Activated CD8-positive, alpha-beta T cell treated with anti-CD3 and anti-CD28 coated beads, Interleukin-2, amount 10 ng/mL, durations not matched to agents 7 days and 5 days (primary cell): ENCODE data around the gene DEK. TPM values are rescaled to one million over a fixed set of nuclear protein-coding genes. Genes with fewer than 3 reads are reported as not detected.
"Not testable (repeated sequence)": the region's sequence is repeated elsewhere in the genome, so short reads cannot be mapped to it uniquely, and the experiment has no call there.

Experiments
- ATAC-seq: fragments of 150-1000 bp; cut with Tn5 transposase; one replicate; pipeline ENCODE4 v1.10.0; 2021; ENCODE audit warnings: moderate library complexity
- CTCF ChIA-PET: fragments of 350-600 bp; sonication (Branson Sonifier 250); formaldehyde crosslinking; loops from one replicate; lab custom pipeline; 2021; ENCODE audit warnings: antibody characterized with exemption; lab: Charles Lee
- POLR2A ChIA-PET: fragments of 350-600 bp; sonication (Branson Sonifier 250); formaldehyde crosslinking; loops from one replicate; lab custom pipeline; 2021; ENCODE audit warnings: antibody characterized with exemption; lab: Charles Lee
- DNase-seq: peaks from one replicate; pipeline ENCODE4 v3.0.0-alpha.2; 2020
- H3K27ac Mint-ChIP-seq: one replicate; pipeline ENCODE4 v1.8.0; 2021; ENCODE audit warnings: mild to moderate bottlenecking, mixed read lengths
- H3K27me3 Mint-ChIP-seq: one replicate; pipeline ENCODE4 v1.8.0; 2021; ENCODE audit warnings: low read depth, mixed read lengths
- H3K36me3 Mint-ChIP-seq: one replicate; pipeline ENCODE4 v1.8.0; 2021; ENCODE audit warnings: low read depth, mixed read lengths
- H3K4me1 Mint-ChIP-seq: one replicate; pipeline ENCODE4 v1.8.0; 2021; ENCODE audit warnings: low read depth, mixed read lengths
- H3K4me3 Mint-ChIP-seq: one replicate; pipeline ENCODE4 v1.8.0; 2021; ENCODE audit warnings: mild to moderate bottlenecking, mixed read lengths
- H3K9me3 Mint-ChIP-seq: one replicate; pipeline ENCODE4 v1.8.0; 2022; ENCODE audit warnings: mixed read lengths; ENCODE audit not compliant: insufficient read depth
- total RNA-seq, 2 experiments: library from RNA; stranded (reverse); gene quantifications; one replicate each; pipeline ENCODE4 v1.2.3, GENCODE V29; 2021

DEK gene
- total RNA-seq, 2 experiments from 2014 or later = 251 to 255 TPM

DNA sequence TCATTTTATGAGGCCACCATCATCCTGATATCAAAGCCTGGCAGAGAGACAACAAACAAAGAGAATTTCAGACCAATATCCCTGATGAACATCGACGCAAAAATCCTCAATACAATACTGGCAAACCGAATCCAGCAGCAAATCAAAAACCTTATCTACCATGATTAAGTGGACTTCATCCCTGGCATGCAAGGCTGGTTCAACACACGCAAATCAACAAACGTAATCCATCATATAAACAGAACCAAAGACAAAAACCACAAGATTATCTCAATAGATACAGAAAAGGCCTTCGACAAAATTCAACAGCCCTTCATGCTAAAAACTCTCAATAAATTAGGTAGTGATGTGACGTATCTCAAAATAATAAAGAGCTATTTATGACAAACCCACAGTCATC lies 32.5 kb downstream of the DEK start:
- CTCF ChIA-PET = interaction anchor here (0.6 kb wide), 1 partner anchor 26 kb away, joined by 3 read pairs; no protein-coding TSS in a partner anchor
- ATAC-seq, H3K27ac Mint-ChIP-seq, DNase-seq, POLR2A ChIA-PET, H3K4me3 Mint-ChIP-seq, H3K27me3 Mint-ChIP-seq: not testable (repeated sequence)
- Mint-ChIP-seq H3K9me3 (peaks cover 27% of the 10 kb centered on the region), H3K4me1 (peaks cover 28% of the 10 kb centered on the region), H3K36me3 (peaks cover 95% of the 10 kb centered on the region)

DNA sequence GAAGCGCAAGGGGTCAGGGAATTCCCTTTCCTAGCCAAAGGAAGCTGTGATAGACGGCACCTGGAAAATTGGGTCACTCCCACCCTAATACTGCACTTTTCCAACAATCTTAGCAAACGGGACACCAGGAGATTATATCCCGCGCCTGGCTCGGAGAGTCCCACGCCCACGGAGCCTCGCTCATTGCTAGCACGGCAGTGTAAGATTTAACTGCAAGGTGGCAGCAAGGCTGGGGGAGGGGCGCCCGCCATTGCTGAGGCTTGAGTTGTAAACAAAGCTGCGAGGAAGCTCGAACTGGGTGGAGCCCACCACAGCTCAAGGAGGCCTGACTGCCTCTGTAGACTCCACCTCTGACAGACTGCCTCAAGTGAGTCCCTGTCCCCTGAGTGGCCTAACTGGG lies 35.7 kb downstream of the DEK start:
- ATAC-seq, DNase-seq, CTCF ChIA-PET: not testable (repeated sequence)

DNA sequence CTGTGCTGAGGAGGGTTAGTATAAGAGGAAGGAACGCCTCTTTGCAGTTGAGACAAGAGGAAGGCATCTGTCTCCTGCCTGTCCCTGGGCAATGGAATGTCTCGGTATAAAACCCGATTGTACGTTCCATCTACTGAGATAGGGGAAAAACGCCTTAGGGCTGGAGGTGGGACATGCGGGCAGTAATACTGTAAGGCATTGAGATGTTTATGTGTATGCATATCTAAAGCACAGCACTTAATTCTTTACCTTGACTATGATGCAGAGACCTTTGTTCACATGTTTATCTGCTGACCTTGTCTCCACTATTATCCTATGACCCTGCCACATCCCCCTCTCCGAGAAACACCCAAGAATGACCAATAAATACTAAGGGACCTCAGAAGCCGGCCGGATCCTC lies 37.2 kb downstream of the DEK start:
- POLR2A ChIA-PET, DNase-seq, H3K27ac Mint-ChIP-seq, ATAC-seq, H3K27me3 Mint-ChIP-seq, H3K4me3 Mint-ChIP-seq, CTCF ChIA-PET: not testable (repeated sequence)
- peaks cover 18% of the 10 kb centered on the region for H3K4me1 Mint-ChIP-seq
- peaks cover 75% of the 10 kb centered on the region for H3K36me3 Mint-ChIP-seq
- H3K9me3 Mint-ChIP-seq = peaks cover 10% of the 10 kb centered on the region

More for the DNA sequence above, 35.7 kb downstream of the DEK start:
- POLR2A ChIA-PET, H3K27ac Mint-ChIP-seq, H3K4me3 Mint-ChIP-seq, H3K27me3 Mint-ChIP-seq: not testable (repeated sequence)
- H3K9me3 Mint-ChIP-seq = peaks cover 17% of the 10 kb centered on the region
- peaks cover 80% of the 10 kb centered on the region for H3K36me3 Mint-ChIP-seq
- peaks cover 23% of the 10 kb centered on the region for H3K4me1 Mint-ChIP-seq

DNA sequence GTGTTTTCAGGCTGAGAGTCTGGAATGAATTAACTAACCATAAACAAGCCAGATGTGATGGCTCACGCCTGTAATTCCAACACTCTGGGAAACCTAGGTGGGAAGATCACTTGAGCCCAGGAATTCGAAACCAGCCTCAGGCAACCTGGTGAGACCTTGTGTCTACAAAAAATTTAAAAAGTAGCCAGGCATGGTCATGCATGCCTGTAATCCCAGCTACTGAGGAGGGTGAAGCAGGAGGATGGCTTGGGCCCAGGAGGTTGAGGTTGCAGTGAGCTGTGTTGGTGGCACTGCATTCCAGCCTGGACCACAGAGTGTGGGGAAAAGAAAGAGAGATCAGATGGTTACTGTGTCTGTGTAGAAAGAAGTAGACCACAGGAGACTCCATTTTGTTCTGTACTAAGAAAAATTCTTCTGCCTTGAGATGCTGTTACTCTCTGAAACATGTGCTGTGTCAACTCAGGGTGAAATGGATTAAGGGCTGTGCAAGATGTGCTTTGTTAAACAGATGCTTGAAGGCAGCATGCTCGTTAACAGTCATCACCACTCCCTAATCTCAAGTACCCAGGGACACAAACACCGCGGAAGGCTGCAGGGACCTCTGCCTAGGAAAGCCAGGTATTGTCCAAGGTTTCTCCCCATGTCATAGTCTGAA lies 37.8 kb downstream of the DEK start:
- H3K27ac Mint-ChIP-seq, DNase-seq, CTCF ChIA-PET, H3K4me3 Mint-ChIP-seq, H3K27me3 Mint-ChIP-seq, H3K9me3 Mint-ChIP-seq, ATAC-seq, POLR2A ChIA-PET: not testable (repeated sequence)
- Mint-ChIP-seq H3K4me1 (peaks cover 17% of the 10 kb centered on the region), H3K36me3 (peaks cover 74% of the 10 kb centered on the region)

DNA sequence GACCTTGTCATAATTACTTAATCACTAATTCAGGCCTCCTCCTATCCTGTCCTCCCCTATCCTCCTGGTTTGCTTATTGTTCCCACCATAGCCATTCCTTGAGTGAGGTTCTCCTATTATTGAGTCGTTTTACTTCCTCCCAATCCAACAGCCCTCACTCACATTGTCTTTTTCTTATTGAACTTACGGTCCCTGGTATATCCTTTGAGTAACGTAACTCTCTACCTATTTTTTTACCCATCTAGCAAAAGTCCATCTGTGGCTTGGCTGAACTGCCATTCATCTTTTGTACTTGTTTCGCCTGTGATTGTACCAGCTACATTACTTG lies 43.1 kb downstream of the DEK start:
- H3K9me3 Mint-ChIP-seq = no peaks in the 10 kb centered on the region
- no peak overlapping the region for H3K4me3 Mint-ChIP-seq
- H3K4me1 Mint-ChIP-seq = no peaks in the 10 kb centered on the region
- H3K27ac Mint-ChIP-seq = no peak overlapping the region
- no peak for DNase-seq
- H3K36me3 Mint-ChIP-seq = peaks cover 43% of the 10 kb centered on the region
- ChIA-PET POLR2A (no interaction called here), CTCF (no interaction called here)
- no peak for ATAC-seq
- H3K27me3 Mint-ChIP-seq = no peaks in the 10 kb centered on the region

DNA sequence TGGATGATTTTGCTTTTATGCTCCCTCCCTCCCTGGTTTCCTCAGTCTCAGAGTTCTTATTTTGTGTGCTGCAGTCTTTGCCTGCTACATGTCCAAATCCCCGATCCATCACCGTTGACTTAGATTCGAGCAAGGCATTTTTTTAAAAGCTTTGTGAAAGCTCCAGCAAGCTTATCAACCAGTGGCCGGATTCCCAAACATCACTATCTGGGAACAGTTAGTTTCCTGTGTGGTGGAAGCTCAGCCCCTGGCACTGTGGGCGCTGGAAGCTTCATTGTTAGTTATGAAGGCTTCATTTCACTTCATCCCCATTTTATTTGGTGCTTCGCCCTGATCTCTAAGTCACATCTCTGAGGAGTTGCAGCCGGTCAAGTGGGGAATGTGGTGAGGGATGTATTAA lies 44.7 kb downstream of the DEK start:
- POLR2A ChIA-PET = no interaction called here
- no peak for ATAC-seq
- H3K4me3 Mint-ChIP-seq = no peak overlapping the region
- H3K9me3 Mint-ChIP-seq = no peaks in the 10 kb centered on the region
- no peak for DNase-seq
- no peaks in the 10 kb centered on the region for H3K27me3 Mint-ChIP-seq
- peak overlapping the region; percentile 3 for H3K27ac Mint-ChIP-seq
- H3K4me1 Mint-ChIP-seq = no peaks in the 10 kb centered on the region
- H3K36me3 Mint-ChIP-seq = peaks cover 36% of the 10 kb centered on the region
- CTCF ChIA-PET = no interaction called here

DNA sequence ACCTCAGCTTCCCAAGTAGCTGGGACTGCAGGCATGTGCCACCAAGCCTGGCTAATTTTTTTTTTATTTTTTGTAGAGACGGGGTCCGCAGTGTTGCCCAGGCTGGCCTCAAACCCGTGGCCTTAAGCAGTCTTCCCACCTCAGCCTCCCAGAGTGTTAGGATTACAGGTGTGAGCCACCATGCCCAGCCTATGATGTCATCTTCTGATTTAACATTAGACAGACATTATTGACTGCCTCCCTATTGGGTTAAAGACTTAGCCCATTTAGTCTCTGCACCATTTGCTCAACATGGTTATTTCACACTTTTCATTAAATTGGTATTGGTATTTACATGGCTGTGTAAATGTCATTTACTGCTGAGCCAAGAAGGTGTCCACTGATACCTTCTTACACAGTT lies 46.1 kb downstream of the DEK start:
- no peak for DNase-seq
- no peak overlapping the region for H3K4me3 Mint-ChIP-seq
- no peak overlapping the region for H3K27ac Mint-ChIP-seq
- H3K36me3 Mint-ChIP-seq = peaks cover 32% of the 10 kb centered on the region
- H3K27me3 Mint-ChIP-seq = no peaks in the 10 kb centered on the region
- peak; percentile 37 for ATAC-seq
- POLR2A ChIA-PET = no interaction called here
- H3K9me3 Mint-ChIP-seq = no peaks in the 10 kb centered on the region
- CTCF ChIA-PET = no interaction called here
- H3K4me1 Mint-ChIP-seq = peaks cover 10% of the 10 kb centered on the region

DNA sequence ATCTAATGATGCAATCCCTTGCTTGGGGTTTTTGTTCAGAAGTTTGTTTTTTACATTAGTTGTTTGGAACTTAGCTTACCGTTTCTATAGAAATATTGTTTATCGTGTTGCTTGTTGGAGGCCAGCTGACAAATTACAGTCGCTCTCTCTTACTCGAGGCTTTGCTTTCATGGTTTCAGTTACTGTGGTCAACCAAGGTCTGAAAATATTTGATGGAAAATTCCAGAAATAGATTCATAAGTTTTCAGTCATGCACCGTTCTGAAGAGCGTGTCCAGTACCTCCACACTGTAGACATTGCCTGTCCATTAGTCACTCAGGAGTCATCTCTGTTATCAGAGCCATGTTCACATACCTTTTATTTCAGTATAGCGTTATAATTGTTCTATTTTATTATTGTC lies 47.9 kb downstream of the DEK start:
- Mint-ChIP-seq H3K9me3 (no peaks in the 10 kb centered on the region), H3K27ac (no peak overlapping the region), H3K4me1 (peaks cover 12% of the 10 kb centered on the region), H3K27me3 (no peaks in the 10 kb centered on the region), H3K36me3 (peaks cover 19% of the 10 kb centered on the region), H3K4me3 (no peak overlapping the region)
- ChIA-PET CTCF (no interaction called here), POLR2A (no interaction called here)
- ATAC-seq = no peak
- DNase-seq = no peak

DNA sequence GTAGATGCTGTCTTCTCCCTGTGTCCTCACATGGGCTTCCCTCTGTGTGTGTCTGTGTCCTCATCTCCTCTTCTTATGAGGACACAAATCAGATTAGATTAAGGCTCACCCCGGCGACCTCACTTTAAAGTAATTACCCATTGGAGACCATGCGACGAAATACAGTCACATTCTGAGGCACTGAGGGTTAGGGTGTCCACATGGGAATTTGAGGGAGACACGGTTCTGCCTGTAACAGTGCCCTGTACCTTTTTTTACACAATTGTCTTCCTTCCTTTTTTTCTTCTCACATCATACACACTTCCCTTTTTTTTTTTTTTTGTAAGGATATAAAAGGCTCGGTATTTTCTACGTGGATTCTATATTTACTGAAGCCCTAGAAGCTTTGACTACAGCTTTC lies 48.9 kb downstream of the DEK start:
- Mint-ChIP-seq H3K27me3 (no peaks in the 10 kb centered on the region), H3K4me3 (no peak overlapping the region), H3K9me3 (no peaks in the 10 kb centered on the region), H3K36me3 (peaks cover 13% of the 10 kb centered on the region), H3K4me1 (peaks cover 15% of the 10 kb centered on the region), H3K27ac (no peak overlapping the region)
- POLR2A ChIA-PET = interaction anchor here (1.4 kb wide), 1 partner anchor 10 kb away, joined by 3 read pairs; no protein-coding TSS in a partner anchor
- CTCF ChIA-PET = no interaction called here
- no peak for ATAC-seq
- DNase-seq = no peak

DNA sequence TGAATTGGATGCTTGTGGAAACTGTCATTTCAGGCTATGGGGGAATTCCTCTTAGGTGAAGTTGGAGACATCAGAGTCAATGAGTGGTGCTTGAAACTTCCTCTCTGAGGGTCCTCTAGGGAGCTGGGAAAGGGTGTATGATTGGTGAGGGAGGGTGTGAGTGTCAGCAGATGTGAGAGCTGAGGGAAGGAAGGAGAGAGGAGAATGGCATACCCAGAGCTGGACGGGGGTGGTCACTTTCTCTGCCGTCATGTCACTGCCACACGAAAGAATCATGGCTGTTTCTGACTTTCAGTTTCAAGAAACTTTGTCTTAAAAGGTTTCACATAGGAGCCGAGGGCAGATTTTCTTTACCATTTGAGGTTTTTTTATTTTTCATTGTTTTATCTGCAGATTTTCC lies 50.3 kb downstream of the DEK start:
- Mint-ChIP-seq H3K36me3 (peaks cover 3% of the 10 kb centered on the region), H3K4me3 (peak overlapping the region; percentile 43), H3K27me3 (no peaks in the 10 kb centered on the region), H3K4me1 (peaks cover 15% of the 10 kb centered on the region), H3K9me3 (no peaks in the 10 kb centered on the region), H3K27ac (peak overlapping the region; percentile 41)
- POLR2A ChIA-PET = interaction anchor here (1.1 kb wide), 1 partner anchor 13 kb away, joined by 3 read pairs; no protein-coding TSS in a partner anchor
- DNase-seq (no peak), ATAC-seq (no peak)
- CTCF ChIA-PET = no interaction called here

DNA sequence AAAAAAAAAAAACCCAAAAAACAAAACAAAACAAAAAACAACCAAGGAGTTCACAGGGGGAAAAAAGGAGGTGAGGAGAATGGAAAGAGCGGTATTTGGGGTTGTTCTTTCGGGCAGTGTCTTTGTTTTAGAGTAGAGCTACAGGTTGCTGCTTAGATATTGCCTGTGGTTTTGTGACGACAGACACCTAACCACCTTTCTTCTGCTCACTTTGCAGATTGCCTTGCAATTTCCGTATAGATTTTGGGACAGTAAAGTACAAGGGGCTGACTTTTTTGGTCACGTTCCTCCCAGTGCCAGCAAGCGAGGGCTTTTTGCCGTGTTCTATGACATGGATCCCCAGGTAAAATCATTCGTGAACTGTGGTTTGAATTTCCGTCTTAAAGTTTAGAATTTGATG lies 50.9 kb downstream of the DEK start:
- Mint-ChIP-seq H3K36me3 (peaks cover 1% of the 10 kb centered on the region), H3K4me1 (peaks cover 15% of the 10 kb centered on the region), H3K27me3 (no peaks in the 10 kb centered on the region), H3K4me3 (peak overlapping the region; percentile 38), H3K9me3 (no peaks in the 10 kb centered on the region), H3K27ac (no peak overlapping the region)
- ATAC-seq (no peak), DNase-seq (no peak)
- ChIA-PET CTCF (no interaction called here), POLR2A (no interaction called here)

DNA sequence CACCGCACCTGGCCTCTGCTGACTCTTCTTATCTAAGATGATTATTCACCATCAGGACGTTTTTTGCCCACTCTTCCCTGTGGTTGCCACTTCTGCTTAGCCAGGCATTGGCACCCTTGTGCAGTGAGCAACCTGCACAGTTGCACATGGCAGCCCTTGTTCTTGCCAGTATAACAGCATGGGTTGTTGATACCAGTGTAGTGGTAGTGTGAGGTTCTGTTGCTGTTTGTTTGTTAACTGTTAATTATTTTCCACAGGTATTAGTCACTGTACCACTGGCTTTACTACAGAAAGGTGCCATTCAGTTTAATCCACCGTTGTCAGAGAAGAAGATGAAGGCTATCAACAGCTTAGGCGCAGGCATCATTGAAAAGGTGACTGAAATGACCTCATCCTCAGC lies 52.1 kb downstream of the DEK start:
- ChIA-PET POLR2A (no interaction called here), CTCF (no interaction called here)
- ATAC-seq (no peak), DNase-seq (no peak)
- no peaks in the 10 kb centered on the region for H3K27me3 Mint-ChIP-seq
- H3K4me3 Mint-ChIP-seq = no peak overlapping the region
- no peak overlapping the region for H3K27ac Mint-ChIP-seq
- no peaks in the 10 kb centered on the region for H3K9me3 Mint-ChIP-seq
- H3K36me3 Mint-ChIP-seq = no peaks in the 10 kb centered on the region
- H3K4me1 Mint-ChIP-seq = peaks cover 15% of the 10 kb centered on the region

DNA sequence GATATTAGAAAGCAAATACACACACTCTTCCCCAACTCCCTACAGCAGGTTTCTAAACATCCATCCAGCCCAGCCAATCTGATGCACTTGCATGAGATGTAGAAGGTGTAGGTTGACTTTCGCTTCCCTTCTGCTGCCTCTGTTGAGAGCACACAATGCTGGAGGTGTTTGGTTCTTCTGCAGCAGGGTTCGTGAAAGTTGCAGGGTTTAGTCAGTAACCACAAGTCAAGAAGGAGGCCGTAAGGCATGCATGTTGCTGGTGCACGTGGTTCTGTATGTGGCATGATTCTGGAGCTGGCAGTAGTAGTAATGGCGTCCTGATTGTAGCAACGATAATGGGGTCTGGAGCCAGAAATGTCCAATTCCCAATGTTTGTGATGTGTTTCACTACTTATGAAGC lies 53.0 kb downstream of the DEK start:
- POLR2A ChIA-PET = no interaction called here
- Mint-ChIP-seq H3K36me3 (no peaks in the 10 kb centered on the region), H3K27ac (no peak overlapping the region), H3K27me3 (no peaks in the 10 kb centered on the region), H3K9me3 (no peaks in the 10 kb centered on the region), H3K4me3 (no peak overlapping the region), H3K4me1 (peaks cover 15% of the 10 kb centered on the region)
- DNase-seq (peak; percentile 27), ATAC-seq (peak; percentile 39)
- CTCF ChIA-PET = no interaction called here
